Gastrocnemius medialis (tissue), 4 donors: ENCODE data around the gene RAD51B.

Experiments
- CTCF ChIP-seq, 5 experiments: fragments of 450-650 bp in 3 of 5; fragments of 200-600 bp in 2 of 5; sonication (generic) in 2 of 5; IDR thresholded peaks in 4 of 5; conservative IDR thresholded peaks in 1 of 5; 1 replicate in 4 of 5; 2 replicates in 1 of 5; pipeline ENCODE4 v1.5.1; 2016 to 2019; ENCODE audit warnings: antibody characterized with exemption in 5 of 5, mild to moderate bottlenecking in 3 of 5, moderate library complexity in 3 of 5
- POLR2A ChIP-seq, 2 donors: fragments of 450-650 bp; IDR thresholded peaks; one replicate each; pipeline ENCODE4 v1.6.1; 2017; ENCODE audit warnings: antibody characterized with exemption in 2 of 2, mild to moderate bottlenecking in 2 of 2, moderate library complexity in 2 of 2

GRCh38 chr14:68623307-68623706 lies 803.7 kb downstream of the RAD51B start:
- TF ChIP-seq CTCF (IDR thresholded peaks at IDR 0.05 in 4 of 5, conservative IDR thresholded peaks at IDR 0.05 in 1 of 5) (no peak), POLR2A (IDR thresholded peaks at IDR 0.05) (no peak)
